HUES6 (cell line): ENCODE measurements around the gene PFAS.
"Not testable (repeated sequence)": the region's sequence is repeated elsewhere in the genome, so short reads cannot be mapped to it uniquely, and the experiment has no call there.

Experiments used
- H3K27ac ChIP-seq: 2 replicates; pipeline ENCODE4 v1.7.0; 2013; ENCODE audit warnings: low read depth, mild to moderate bottlenecking, low read length, inconsistent platforms
- H3K27me3 ChIP-seq: 2 replicates; pipeline ENCODE4 v1.6.1; 2013; ENCODE audit warnings: low read length; ENCODE audit not compliant: control insufficient read depth, insufficient read depth
- H3K36me3 ChIP-seq: 2 replicates; pipeline ENCODE4 v1.6.1; 2013; ENCODE audit warnings: low read length; ENCODE audit not compliant: control insufficient read depth, insufficient read depth
- H3K4me1 ChIP-seq: 2 replicates; pipeline ENCODE4 v1.6.1; 2013; ENCODE audit warnings: low read length; ENCODE audit not compliant: control insufficient read depth, insufficient read depth
- H3K4me3 ChIP-seq: 2 replicates; pipeline ENCODE4 v1.5.1; 2013; ENCODE audit warnings: low read depth, low read length
- H3K9ac ChIP-seq: one replicate; pipeline ENCODE4 v1.6.1; 2013; ENCODE audit warnings: mild to moderate bottlenecking, low read length
- H3K9me3 ChIP-seq: 2 replicates; pipeline ENCODE4 v1.6.1; 2013; ENCODE audit warnings: low read depth, low read length; ENCODE audit not compliant: control insufficient read depth, insufficient read depth

Gene PFAS, protein sequence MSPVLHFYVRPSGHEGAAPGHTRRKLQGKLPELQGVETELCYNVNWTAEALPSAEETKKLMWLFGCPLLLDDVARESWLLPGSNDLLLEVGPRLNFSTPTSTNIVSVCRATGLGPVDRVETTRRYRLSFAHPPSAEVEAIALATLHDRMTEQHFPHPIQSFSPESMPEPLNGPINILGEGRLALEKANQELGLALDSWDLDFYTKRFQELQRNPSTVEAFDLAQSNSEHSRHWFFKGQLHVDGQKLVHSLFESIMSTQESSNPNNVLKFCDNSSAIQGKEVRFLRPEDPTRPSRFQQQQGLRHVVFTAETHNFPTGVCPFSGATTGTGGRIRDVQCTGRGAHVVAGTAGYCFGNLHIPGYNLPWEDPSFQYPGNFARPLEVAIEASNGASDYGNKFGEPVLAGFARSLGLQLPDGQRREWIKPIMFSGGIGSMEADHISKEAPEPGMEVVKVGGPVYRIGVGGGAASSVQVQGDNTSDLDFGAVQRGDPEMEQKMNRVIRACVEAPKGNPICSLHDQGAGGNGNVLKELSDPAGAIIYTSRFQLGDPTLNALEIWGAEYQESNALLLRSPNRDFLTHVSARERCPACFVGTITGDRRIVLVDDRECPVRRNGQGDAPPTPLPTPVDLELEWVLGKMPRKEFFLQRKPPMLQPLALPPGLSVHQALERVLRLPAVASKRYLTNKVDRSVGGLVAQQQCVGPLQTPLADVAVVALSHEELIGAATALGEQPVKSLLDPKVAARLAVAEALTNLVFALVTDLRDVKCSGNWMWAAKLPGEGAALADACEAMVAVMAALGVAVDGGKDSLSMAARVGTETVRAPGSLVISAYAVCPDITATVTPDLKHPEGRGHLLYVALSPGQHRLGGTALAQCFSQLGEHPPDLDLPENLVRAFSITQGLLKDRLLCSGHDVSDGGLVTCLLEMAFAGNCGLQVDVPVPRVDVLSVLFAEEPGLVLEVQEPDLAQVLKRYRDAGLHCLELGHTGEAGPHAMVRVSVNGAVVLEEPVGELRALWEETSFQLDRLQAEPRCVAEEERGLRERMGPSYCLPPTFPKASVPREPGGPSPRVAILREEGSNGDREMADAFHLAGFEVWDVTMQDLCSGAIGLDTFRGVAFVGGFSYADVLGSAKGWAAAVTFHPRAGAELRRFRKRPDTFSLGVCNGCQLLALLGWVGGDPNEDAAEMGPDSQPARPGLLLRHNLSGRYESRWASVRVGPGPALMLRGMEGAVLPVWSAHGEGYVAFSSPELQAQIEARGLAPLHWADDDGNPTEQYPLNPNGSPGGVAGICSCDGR (N-terminal part only)

DNA sequence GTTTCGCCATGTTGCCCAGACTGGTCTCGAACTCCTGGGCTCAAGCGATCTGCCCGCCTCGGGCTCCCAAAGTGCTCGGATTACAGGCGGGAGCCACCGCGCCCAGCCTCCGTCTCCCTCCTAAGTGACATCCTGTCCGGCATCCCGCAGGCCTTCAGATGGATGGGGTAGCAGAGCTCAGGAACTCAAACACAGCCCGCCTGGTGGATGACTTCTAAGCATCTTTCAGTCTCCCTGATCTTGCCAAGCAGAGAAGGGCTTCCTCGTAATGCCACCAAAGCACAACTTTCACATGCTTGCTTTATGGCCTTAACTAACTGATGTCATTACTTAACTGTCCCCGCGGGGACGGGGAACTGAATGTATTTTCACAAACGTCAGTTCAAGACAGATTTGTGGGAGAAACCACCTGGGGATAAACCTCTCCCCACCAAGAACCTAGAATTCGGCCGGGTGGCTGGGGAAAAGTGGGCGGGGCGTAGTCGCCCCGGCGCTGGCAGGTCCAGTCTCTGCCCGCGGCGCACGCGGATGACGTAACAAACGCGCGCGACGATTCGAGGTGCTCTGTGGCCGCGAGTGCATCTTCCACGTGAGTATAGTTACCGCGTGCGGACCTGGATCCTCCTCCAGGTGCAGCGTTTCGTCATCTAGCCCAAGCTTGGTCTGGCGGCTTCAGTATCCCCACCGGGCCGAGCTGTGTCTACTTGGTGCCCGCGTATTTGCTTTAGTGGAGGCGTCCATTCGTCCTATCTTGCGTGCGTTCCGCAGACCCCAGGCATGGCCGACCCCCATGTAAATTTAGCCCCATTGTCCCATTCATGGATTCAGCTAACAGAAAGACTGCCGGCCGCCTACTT is at the start of gene PFAS:
Gene PFAS, plus strand, starts transcription at position 539 of the 857 bp plus-strand sequence. CDS start 4,649 bp downstream, outside the sequence.
- no peaks in the 10 kb centered on the region for H3K27me3 ChIP-seq
- peak within 1 kb of the TSS; percentile 98 for H3K9ac ChIP-seq
- H3K27ac ChIP-seq = peak within 1 kb of the TSS; percentile 78
- H3K36me3 ChIP-seq = peaks cover 11% of the 10 kb centered on the region
- peaks cover 4% of the 10 kb centered on the region for H3K4me1 ChIP-seq
- H3K4me3 ChIP-seq = peak within 1 kb of the TSS; percentile 85
- H3K9me3 ChIP-seq = no peaks in the 10 kb centered on the region; the same call in 1 of the 2 replicates

- no peaks in the 10 kb centered on the region for H3K27me3 ChIP-seq
- no peak overlapping the region for H3K27ac ChIP-seq
- no peaks in the 10 kb centered on the region for H3K4me1 ChIP-seq
- peaks cover 53% of the 10 kb centered on the region for H3K36me3 ChIP-seq
- no peak overlapping the region for H3K9ac ChIP-seq
- no peak overlapping the region for H3K4me3 ChIP-seq
- H3K9me3 ChIP-seq = no peaks in the 10 kb centered on the region
Observed at GRCh38 chr17:8204761-8205555, 44.1 kb upstream of the PFAS start.

DNA sequence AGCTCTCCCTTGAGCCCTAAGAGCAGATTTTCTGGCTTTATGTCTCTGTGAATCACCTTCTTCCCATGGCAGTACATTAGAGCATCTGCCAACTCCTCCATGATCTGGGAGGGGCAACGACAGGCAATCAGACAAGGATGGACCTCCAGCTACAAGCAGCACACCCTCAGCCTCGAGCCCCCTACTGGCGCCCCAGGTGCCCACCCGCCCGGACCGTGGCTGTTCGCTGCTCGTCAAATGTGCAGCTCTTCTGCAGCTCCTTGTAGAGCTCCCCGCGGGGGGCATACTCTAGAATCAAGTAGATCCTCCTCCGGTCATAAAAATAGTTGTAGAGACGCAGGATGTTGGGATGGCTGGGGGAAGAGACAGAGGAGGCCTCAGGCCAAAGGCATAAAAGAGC is 42.6 kb upstream of the PFAS start:
- no peaks in the 10 kb centered on the region for H3K27me3 ChIP-seq
- peaks cover 53% of the 10 kb centered on the region for H3K36me3 ChIP-seq

GRCh38 chr17:8209907-8210760 is 39.0 kb upstream of the PFAS start, which contains the start of gene AURKB:
Gene AURKB (minus strand): TSS chr17:8210575. CDS start chr17:8210224, 351 bp downstream.
- H3K4me3 ChIP-seq = peak within 1 kb of the TSS; percentile 78
- no peaks in the 10 kb centered on the region for H3K27me3 ChIP-seq
- peaks cover 30% of the 10 kb centered on the region for H3K36me3 ChIP-seq
- no peaks in the 10 kb centered on the region for H3K9me3 ChIP-seq
- H3K27ac ChIP-seq = peak within 1 kb of the TSS; percentile 78
- H3K9ac ChIP-seq = peak within 1 kb of the TSS; percentile 95
- H3K4me1 ChIP-seq = 0 out of 2 replicates have a peak, but pooled peaks cover 4% of the 10 kb centered on the region

More for the DNA sequence above, 42.6 kb upstream of the PFAS start:
- Histone ChIP-seq H3K27ac (no peak overlapping the region), H3K4me1 (0 out of 2 replicates have a peak, but pooled peaks cover 4% of the 10 kb centered on the region), H3K9me3 (no peaks in the 10 kb centered on the region), H3K9ac (no peak overlapping the region), H3K4me3 (no peak overlapping the region)

- Histone ChIP-seq H3K27ac (no peak overlapping the region), H3K27me3 (no peaks in the 10 kb centered on the region), H3K4me1 (0 out of 2 replicates have a peak, but pooled peaks cover 4% of the 10 kb centered on the region), H3K9me3 (no peaks in the 10 kb centered on the region), H3K9ac (peak overlapping the region; percentile 95), H3K36me3 (peaks cover 22% of the 10 kb centered on the region), H3K4me3 (peak overlapping the region; percentile 78)
Observed at GRCh38 chr17:8210761-8211458, 38.2 kb upstream of the PFAS start.

DNA sequence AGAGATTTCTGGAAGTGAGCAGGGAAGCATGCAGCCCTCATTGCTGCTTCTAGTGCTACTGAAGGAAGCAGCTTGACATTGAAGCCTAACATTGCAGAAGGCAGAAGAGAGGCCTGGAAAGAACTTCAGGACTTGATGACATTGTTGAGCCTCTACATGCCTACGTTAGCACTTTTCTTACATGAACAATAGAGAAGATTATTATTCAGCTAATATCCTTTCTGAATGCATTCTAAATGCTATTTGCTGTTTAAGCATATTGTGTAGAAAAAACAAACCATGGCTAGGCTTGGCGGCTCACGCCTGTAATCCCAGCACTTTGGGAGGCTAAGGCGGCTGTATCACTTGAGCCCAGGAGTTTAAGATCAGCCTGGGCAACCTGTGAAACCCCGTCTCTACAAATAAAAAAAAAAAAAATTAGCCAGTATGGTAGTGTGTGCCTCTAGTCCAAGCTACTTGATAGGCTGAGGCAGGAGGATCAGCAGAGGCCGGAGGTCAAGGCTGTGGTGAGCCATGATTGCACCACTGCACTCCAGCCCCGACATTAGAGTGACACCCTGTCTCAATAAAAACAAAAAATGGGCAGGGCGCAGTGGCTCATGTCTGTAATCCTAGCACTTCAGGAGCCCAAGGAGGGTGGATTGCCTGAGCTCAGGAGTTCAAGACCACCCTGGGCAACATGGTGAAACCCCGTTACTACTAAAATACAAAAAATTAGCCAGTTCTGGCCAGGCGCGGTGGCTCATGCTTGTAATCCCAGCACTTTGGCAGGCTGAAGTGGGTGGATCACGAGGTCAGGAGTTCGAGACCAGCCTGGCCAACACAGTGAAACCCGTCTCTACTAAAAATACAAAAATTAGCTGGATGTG is 36.5 kb upstream of the PFAS start:
- Histone ChIP-seq H3K4me1 (0 out of 2 replicates have a peak, but pooled peaks cover 4% of the 10 kb centered on the region), H3K9ac (no peak overlapping the region), H3K36me3 (peaks cover 6% of the 10 kb centered on the region), H3K27ac (no peak overlapping the region), H3K4me3 (no peak overlapping the region), H3K27me3 (no peaks in the 10 kb centered on the region), H3K9me3 (no peaks in the 10 kb centered on the region)

DNA sequence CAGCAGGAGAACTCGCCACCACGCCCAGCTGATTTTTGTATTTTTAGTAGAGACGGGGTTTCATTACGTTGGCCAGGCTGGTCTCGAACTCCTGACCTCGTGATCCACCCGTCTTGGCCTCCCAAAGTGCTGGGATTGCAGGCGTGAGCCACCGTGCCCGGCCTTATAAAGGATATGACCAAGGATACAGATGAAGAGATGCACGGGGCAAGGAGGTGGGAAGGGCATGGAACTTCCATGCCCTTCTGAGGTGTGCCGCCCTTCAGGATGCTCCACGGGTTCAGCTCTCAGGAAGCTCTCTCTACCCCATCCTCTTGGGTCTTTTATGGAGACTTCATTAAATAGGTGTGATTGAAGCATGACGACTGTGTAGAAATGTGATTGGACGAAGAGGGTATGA is 35.1 kb upstream of the PFAS start:
- H3K27me3 ChIP-seq, H3K9ac ChIP-seq, H3K9me3 ChIP-seq, H3K27ac ChIP-seq, H3K4me3 ChIP-seq, H3K36me3 ChIP-seq, H3K4me1 ChIP-seq: not testable (repeated sequence)
